ENCODE results near the gene PDE3B.
"Not testable (repeated sequence)": the region's sequence is repeated elsewhere in the genome, so short reads cannot be mapped to it uniquely, and the experiment has no call there.

Gene PDE3B

DNA sequence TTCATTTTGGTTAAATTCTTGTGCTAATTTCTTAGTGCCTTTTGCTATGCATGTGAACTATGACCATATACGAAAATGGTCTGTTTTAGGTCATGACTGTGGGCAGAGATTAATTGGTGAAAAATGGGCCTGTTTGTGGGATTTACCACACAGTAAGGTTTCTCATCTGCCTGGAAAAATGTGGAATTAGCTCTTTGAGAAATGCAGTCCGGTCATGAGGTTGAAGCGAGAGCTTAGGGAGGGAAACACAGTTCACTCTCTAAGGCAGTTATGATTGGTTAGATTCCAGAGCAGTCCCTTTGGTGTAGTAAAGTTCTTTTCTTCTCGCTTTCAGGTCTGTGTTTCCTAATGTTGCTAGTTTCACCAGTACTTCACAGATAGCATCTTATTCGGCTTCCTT is 1.2 kb upstream of the PDE3B start:
- no peak for DNase-seq

DNA sequence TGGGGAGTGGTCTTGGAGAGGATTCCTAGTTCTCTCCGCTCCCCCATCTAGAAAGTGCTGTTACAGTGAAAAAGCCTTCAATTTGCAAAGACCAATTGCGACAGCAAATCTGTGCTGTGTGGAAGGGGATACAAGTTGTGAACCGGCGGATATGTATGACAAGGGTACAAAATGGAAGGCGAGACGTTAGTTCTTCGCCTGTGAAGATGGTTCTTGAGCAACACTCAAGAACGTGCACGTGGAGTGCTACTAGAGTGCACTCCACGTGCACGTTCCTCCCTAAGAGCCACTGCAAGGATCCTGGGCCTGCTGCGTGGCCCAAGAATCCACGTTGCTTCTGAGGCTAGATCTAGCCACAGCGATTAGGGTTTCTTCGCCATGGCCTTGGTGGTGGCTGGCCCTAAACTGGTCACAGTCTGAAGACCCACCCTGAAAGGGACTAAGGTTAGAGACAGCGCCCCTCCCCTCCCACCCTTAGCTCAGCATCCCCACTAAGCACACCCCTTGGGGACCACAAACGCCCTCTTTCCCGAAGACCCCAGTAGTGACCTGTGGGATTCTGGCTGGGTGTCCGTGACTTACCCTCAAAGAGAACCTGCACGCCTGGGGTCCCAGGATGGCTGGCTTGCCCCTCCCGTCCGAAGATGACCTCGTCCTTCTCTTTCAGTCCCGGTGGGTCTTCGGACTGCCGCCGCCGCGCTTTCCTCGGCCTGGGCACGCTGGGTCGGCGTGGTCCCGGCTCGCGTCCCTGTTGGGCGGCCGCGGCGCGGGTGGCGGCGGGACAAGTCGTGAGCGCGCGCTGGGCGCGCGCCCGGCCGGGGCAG is 519 bp upstream of the PDE3B start:
- DNase-seq: peak; percentile 3 to 4

DNA sequence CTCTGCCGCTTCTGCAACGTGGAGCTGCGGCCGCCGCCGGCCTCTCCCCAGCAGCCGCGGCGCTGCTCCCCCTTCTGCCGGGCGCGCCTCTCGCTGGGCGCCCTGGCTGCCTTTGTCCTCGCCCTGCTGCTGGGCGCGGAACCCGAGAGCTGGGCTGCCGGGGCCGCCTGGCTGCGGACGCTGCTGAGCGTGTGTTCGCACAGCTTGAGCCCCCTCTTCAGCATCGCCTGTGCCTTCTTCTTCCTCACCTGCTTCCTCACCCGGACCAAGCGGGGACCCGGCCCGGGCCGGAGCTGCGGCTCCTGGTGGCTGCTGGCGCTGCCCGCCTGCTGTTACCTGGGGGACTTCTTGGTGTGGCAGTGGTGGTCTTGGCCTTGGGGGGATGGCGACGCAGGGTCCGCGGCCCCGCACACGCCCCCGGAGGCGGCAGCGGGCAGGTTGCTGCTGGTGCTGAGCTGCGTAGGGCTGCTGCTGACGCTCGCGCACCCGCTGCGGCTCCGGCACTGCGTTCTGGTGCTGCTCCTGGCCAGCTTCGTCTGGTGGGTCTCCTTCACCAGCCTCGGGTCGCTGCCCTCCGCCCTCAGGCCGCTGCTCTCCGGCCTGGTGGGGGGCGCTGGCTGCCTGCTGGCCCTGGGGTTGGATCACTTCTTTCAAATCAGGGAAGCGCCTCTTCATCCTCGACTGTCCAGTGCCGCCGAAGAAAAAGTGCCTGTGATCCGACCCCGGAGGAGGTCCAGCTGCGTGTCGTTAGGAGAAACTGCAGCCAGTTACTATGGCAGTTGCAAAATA is 816 bp downstream of the PDE3B start:
- DNase-seq: peak; percentile 33 to 46

DNA sequence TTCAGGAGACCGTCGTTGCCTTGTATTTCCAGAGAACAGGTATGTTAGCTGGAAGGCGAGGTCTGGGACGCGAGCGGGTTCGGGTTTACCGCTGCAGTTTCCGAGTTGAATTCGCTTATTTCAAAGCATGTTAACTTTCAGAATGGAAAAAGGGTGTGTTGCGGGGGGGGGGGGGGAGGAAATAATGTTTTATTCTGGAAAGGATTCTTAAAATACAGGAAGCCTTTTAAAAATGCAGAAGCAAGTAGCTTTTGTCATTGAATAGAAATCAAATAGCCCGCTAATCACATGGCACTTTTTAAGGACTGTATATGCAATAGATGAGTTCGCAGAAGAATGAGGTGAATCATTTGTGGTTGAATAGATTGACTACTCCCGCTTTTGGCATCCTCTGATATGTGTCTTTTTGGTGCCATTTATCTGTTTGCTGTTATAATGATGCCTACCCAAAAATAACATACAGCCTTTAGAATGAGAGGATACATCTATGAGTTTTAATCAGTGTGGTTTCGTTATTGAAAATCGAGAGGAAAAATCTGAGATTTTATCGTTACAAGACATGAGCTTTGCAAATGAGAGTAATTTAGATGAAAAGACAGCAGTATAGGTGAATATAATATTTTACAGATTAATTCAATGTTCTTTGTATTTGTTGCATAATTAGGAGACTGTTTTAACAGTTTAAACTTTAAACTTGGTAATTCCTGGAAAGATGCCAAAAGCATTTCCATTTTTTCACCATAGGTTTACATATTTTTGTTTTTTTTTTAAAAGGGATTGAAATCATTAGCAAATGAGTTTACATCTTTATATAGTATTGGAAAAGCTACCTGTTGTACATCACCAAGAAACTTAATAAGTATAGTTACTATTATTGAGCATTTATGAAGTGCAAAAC is 1.7 kb downstream of the PDE3B start:
- DNase-seq: no peak

DNA sequence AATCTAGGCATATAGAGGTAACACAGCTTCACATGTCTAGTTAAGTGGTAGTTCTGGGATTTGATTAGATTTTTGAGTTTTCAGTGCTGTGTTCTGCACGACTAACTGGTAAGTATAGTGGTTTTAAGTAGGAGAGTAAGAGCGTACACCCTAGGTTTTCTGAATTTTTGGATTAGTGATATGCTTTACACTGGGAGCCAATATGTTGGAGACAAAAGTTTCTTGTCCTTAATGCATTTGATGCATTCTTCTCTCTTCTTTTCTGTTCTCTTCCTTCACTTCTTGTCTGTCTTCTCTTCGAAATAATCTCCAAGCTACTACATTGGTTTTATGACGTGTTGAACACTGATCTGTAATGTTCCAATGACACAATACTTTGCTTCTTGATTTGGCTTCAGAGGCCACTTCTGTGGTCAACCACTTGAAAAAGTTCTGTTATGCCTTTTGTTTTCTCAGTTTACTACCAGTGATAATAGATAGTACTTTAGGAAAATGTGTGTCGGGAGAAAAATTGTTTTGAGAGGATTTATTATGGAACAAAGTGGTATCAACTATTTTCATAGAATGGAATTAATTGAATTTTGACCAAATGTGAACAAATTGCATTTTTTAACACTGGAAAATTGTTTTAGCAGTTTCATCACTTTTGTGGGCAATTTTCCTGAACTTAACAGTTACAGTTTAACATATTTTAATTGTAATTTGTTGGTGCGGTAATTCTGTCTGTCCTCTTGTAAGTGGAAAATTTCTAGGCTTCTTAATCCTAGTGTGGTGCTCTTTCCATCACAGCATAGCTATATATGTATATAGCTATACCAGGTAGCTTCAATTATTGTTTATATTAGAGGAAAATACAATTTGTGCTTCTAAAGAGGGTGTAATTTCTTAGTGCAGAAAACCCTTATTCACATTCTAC is 2.6 kb downstream of the PDE3B start:
- no peak for DNase-seq

DNA sequence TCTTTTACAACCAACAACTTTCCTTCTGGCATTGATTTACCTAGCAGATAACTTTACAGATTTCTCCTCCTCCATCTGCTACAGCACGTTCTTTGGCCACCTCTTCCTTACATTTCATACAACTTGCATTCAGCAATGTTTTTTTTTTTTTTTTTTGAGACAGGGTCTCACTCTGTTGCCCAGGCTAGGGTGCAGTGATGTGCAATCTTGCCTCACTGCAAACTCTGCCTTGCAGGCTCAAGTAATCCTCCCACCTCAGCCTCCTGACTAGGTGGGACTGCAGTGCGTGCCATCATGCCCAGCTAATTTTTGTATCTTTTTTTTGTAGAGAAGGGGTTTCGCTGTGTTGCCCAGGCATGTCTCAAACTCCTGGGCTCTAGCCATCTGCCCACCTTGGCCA is 6.5 kb downstream of the PDE3B start:
- no peak for DNase-seq

DNA sequence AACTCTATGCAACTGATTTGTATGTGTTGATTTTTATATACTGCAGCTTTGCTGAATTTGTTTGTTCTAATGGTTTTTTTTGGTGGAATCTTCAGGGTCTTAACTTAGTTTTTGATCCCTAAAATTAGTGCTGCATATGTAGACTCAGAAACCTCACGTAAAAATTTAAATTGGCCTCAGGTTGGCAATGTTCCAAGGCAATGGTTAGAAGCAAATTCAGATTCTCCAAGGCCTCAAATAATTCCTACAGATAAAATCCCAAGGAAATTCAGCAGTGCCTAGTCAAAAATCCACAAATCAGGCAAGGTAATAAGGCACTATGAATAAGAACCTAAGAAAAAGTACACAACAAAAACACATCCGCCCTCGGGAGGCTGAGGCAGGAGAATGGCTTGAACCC is 9.5 kb downstream of the PDE3B start:
- no peak for DNase-seq

DNA sequence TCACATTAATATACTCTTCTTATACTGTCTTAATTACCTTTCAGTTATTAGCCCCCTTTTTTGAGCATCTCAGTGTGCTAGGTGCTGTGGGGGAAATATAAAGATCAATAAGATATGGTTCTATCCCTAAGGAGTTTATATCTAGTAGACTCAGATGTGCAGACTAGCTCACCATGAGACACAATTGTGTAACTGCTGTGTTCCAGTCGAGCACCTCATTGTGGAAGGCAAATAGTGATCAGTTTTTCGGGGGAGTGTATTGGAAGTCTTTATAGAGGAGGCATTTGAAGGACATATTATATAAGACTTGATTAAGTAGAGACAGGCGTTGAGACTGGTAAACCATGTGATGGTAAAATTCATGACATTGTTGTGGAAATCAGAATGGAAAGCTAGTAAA is 11.8 kb downstream of the PDE3B start:
- no peak for DNase-seq

DNA sequence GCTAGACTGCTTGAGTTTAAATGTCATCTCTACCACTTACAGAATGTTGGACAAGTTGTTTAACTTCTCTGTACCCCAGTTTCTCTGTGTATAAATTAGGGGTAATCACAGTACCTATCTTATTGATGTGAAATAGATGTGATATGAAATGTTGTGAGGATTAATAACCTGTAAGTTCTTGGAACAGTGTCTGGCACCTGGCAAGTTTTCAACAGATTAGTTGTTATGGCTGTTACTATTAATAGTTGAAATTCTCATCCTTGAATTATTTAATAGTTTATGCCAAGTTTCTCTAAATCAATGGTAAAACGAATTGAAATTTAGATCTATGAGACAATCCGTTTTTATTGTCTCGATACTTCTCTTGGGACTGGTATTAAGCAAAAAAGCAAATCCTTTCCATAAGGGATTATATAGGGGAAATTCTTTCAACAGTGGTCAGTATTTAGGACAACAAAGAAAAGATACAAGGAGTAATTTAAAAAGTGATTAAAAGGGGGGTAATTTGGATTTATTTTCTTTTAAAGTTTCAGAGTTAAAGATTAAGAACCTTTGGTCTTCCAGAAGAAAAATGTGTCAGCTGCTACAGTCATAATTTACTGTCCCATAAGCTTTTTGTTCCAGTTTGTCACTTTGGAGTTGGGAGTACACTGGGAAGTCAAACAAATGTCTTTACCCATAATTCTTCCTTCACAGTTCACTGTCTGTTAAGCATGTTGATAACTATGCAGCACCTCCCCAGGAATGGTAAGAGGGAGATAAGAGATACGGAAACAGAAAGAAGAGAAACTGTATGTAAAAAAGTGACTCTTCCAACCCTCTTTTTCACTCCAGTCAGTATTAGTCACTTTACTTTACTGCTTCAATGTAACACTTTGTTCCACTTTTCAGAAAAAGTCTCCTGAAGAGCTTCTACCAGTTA is 13.2 kb downstream of the PDE3B start:
- DNase-seq: no peak

DNA sequence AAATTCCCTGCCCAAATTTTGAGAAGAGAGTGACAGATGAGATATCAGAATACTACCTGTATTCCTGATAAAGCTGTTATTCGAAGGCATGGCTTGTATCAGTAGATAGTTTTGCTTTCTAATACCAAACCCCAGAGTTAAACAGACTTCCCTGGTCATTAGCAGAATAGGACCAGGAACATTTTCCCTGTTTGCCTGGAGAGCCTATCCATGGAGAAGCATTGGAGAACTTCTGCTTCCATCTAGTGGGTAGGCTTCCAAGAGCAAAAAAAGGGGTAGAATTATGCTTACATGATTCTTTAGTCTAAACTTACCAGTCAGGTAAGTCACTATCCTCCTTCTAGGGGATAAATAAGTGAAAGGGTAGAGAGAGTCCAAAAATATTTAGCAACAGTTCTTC is 14.2 kb downstream of the PDE3B start:
- no peak for DNase-seq

DNA sequence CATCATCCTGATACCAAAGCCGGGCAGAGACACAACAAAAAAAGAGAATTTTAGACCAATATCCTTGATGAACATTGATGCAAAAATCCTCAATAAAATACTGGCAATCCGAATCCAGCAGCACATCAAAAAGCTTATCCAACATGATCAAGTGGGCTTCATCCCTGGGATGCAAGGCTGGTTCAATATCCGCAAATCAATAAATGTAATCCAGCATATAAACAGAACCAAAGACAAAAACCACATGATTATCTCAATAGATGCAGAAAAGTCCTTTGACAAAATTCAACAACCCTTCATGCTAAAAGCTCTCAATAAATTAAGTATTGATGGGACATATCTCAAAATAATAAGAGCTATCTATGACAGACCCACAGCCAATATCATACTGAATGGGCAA is 21.3 kb downstream of the PDE3B start:
- DNase-seq: not testable (repeated sequence)

DNA sequence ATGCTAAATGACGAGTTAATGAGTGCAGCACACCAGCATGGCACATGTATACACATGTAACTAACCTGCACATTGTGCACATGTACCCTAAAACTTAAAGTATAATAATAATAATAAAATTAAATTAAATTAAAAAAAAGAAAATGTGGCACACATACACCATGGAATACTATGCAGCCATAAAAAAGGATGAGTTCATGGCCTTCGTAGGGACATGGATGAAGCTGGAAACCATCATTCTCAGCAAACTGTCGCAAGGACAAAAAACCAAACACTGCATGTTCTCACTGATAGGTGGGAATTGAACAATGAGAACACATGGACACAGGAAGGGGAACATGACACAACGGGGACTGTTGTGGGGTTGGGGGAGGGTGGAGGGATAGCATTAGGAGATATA is 23.7 kb downstream of the PDE3B start:
- not testable (repeated sequence) for DNase-seq

DNA sequence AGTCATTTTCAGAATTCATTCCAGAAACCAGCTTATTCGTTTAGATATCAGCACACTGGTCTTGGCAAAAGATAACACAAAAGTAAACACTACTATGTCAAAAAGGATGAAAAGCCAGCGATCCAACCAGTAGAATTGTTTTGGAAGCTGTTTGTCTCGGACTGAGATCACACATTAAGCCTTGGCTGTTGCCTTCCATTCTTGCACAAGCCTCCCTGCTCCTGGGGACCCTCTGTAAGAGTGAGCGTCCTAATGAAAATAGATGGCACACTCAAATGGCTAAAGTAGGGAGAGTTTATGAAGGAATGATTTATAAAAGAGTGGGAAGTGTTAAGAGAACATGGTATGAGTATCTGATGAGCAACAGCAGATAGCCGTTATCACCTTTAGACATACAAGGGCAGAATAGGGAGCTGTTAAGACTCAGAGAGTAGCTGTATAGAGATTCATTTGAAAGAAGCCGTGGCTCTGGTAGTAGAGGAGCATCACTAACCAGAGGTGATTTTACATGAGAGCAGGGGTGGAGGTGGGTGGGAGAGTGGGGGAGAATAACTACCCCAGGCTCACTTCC is 25.2 kb downstream of the PDE3B start:
- DNase-seq: no peak

DNA sequence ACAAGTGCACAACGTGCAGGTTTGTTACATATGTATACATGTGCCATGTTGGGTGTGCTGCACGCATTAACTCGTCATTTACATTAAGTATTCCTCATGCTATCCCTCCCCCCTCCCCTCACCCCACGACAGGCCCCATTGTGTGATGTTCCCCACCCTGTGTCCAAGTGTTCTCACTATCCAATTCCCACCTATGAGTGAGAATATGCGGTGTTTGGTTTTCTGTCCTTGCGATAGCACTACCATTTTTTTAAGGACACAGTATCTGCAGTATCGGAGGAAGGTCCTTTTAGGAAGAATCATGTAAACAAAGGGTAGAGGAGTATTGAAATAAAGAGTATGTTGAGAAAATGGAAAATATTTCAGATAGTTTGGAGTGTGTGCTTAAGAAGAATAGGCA is 25.9 kb downstream of the PDE3B start:
- DNase-seq: no peak

DNA sequence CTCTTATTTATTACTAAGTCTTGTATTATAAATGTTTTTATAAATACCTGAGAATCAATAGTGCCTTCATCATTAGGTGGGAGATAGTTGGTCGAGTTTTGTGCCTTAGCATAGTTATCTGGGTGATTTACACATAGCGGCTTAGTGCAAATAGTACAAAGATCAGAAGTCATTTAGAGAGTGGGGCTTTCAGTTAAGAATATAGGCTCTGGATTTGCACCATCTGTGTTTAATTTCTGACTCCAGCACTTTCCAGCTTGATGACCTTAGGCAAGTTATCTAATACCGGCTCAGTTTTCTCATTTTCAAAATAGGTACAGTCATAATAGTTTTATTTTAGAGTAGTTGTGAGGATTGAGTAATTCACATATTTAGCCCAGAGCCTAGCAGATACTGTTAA is 26.4 kb downstream of the PDE3B start:
- no peak for DNase-seq

DNA sequence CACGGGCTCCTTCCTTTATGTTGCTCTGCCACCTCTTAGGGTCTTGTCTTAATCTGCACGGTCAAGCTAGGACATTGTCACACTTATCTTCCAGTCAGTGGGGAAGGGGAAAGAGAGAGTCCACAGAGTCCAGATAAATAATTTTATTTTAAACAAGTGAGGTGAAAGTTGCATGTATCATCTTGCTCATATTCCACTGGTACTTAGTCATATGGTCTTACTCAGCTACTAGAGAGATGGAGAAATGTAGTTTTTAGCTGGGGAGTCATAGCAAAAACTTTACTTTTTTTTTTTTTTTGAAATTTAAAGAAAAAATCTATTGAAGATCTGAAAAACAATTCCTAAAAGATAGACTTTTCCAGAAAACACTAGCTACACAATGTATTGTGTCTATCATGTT is 29.0 kb downstream of the PDE3B start:
- no peak for DNase-seq

DNA sequence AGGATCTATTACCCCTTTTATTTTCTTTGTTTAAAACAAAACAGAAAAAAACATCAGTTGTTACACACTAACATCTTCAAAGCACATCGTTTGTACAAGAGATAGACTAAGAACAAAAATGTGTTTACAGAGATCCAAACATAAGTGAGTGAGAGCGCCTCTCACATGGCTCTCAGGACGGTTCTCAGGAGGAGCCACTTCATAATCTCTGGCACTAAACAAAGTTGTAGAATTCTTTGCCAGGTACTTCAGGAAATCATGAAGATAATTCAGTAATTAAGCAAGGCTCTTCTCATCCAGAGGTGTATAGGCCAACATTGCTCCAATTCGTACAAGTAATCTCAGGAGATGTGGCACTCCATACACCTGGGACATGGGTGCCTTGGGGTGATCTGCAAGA is 29.8 kb downstream of the PDE3B start:
- no peak for DNase-seq

DNA sequence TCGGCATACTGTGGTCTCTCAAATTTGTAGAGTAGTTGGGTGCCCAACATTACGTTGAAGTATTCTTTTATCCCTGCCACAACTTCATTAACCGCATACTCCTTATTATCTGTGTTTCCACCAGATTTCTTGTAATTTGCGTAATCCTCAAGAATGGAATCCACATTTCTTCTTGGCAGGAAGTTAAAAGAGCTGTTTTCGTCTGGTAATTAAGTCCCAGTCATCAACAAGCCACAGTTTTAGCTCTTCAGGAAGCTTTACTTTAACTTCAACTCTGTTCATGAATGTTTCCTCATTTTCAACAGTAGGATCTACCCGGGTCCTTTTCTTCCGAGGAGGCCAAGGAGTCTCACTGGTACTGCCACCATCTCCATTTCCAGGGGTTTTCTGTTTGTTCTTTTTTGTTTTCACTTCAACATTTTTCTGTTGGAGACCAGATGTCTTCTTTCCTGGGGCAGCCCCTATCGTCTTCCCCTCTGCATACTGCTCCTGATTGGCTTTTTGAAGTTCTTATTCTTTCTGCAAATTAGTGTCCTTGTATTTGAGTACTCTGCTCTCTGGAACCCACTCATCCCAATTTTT is 30.3 kb downstream of the PDE3B start:
- DNase-seq: no peak

DNA sequence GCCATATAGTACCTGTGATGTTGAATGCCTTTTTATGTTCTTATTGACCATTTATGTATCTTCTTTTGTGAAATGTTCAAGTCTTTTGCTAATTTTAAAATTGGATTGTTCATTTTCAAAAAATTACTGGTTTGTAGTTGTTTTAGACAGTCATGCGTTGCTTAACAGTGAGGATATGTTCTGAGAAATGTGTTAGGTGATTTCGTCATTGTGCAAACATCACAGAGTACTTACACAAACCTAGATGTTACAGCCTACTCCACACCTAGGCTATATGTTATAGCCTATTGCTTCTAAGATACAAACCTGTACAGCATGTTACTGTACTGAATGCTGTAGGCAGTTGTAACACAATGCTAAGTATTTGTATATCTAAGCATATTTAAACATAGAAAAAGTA is 32.5 kb downstream of the PDE3B start:
- DNase-seq: no peak

DNA sequence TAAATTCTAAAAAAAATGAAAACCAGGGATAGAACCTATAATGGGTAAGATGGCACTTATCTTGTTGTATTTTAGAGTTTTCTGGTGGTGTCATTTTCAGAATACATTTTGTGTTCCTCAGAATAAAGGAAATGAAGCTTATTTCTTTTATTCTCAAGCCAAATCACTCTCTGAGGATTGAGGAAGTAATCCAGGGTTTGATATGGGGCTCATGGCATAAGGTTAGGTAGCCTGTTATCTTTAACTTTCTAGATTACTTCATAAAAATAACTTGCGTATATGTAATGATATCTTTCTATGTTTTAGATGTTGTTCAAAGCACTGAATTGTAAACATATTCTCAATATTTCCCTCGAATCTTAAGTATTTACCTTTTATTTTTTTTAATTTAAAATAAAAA is 33.5 kb downstream of the PDE3B start:
- no peak for DNase-seq
